T1000 (cell line): ENCODE data around the gene PATZ1.
"Not testable (repeated sequence)": the region's sequence is repeated elsewhere in the genome, so short reads cannot be mapped to it uniquely, and the experiment has no call there.

Source experiments
- DNase-seq: peaks from one replicate; lab custom pipeline; 2025; ENCODE audit warnings: mixed read lengths; lab: John Stamatoyannopoulos, UW

The PATZ1 gene, protein sequence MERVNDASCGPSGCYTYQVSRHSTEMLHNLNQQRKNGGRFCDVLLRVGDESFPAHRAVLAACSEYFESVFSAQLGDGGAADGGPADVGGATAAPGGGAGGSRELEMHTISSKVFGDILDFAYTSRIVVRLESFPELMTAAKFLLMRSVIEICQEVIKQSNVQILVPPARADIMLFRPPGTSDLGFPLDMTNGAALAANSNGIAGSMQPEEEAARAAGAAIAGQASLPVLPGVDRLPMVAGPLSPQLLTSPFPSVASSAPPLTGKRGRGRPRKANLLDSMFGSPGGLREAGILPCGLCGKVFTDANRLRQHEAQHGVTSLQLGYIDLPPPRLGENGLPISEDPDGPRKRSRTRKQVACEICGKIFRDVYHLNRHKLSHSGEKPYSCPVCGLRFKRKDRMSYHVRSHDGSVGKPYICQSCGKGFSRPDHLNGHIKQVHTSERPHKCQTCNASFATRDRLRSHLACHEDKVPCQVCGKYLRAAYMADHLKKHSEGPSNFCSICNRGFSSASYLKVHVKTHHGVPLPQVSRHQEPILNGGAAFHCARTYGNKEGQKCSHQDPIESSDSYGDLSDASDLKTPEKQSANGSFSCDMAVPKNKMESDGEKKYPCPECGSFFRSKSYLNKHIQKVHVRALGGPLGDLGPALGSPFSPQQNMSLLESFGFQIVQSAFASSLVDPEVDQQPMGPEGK

DNA sequence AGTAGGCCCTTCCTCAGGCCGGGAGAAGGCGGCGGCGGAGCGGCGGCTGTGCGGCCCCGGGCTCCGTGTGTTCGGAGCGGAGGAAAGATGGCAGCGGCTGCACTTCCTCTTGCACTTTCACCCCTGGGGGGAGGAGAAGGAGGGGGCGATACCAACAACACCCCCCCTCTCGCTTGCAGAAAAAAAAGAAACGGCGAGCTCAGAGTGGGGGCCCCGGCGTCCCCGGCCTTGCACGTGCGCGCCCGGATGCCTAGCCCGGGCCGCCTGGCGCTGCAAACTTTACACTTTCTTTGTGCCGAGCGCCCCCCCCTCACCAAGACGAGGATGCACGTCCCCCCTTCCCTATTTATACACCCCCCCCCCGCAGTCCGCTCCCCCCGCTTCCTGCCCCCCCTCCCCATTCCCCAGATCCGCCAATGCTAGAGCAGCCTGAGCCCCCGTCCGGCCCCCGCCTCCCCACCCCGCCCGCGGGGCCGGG, at the start of gene PATZ1:
TSS of gene PATZ1 (minus strand) at position 92 of the 478 bp plus-strand sequence. CDS start 744 bp downstream, outside the sequence.
- peak; percentile 49 for DNase-seq

DNA sequence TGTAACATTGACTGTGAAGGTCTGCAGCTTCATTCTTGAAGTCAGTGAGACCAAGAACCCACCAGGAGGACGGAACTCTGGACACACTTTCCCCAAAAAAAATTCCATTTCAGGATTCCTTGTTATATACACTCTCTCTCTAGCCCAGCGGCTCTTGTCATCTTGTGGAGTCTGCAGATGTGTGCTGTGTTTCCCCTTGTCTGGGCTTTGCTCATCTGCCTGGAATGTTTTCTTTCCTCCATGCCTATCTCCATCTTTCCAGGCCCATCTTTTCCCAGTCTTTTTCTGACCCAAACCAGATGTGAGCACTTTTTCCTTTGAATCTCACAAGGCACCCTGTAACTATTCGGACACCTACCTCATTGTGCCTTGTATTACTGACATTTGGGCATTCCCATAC, 48.2 kb upstream of the PATZ1 start:
- no peak for DNase-seq

DNA sequence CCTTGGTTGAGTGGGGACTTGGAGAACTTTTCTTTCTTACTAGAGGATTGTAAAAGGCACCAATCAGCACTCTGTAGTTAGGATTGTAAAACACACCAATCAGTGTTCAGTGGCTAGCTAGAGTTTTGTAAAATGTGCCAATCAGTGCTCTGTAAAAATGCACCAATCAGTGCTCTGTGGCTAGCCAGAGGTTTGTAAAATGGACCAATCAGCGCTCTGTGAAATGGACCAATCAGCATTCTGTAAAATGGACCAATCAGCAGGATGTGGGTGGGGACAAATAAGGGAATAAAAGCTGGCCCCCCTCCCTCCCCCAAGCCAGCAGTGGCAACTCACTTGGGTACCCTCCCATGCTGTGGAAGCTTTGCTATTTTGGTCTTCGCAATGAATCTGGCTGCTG, 47.7 kb upstream of the PATZ1 start:
- no peak for DNase-seq

DNA sequence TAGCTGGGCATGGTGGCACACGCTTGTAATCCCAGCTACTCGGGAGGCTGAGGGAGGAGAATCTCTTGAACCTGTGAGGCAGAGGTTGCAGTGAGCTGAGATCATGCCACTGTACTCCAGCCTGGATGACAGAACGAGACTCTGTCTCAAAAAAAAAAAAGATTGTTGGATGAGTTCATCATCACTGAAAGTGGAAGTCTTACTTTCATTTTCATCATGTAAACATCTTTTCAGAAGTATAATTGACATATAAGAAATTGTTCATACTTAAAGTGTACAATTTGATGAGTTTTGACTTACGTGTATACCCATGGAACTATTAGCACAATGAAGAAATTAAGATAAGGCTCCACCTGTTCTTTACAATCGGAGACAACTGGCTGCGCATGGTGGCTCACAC, 32.5 kb upstream of the PATZ1 start:
- DNase-seq = not testable (repeated sequence)

DNA sequence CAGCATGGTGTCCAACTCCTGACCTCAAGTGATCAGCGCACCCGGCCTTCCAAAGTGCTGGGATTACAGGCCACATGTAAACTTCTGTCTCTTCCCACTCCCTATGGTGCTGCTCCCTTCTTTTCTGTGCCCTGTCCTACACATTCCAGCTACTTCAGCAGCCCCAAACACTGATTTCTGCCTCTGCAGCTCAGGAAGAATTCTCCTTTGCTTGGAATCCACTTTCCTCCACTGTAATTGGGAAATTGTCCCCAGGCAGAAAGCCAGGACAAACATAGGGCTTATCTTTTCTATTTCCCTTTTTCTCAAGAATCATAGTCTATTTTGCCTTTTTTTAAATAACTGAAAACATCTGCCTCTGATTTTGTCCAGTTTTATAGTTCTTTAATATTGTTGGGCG, 32.0 kb upstream of the PATZ1 start:
- DNase-seq = no peak

DNA sequence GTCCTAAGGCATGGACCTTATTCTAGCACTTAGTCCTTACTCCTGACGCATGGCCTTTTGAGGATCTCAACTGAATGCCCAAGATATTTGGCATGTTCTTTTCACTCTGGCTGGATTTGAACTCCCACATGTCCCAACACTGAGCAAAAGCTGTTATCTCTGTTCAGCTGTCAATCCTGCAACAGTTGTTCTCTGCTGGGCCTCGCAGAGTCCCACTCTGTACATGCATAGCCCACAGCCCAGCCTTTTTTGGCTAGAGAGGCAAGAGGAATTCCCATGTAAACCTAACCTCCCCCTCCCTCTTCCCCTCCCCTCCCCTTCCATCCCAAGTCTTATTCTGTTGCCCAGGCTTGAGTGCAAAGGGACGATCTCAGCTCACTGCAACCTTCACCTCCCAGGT, 31.5 kb upstream of the PATZ1 start:
- no peak for DNase-seq

DNA sequence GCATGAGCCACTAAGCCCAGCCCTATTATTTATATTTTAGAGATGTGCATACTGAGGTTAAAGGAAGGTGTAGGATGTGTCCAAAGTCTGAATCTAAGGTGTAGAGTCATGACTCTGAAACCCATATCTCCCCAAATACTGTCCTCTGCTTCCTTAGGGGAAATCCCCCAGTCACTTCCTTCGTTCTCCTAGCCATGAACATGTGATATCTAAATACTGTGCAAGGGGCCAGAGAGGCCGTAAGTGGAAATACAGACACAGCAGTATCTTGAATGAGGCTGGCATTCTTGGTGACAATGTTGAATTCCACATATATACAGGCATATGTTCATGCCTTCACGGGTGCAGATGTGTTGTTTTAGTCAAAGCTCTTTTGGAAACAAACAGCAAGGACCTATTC, 21.3 kb upstream of the PATZ1 start:
- DNase-seq = no peak

DNA sequence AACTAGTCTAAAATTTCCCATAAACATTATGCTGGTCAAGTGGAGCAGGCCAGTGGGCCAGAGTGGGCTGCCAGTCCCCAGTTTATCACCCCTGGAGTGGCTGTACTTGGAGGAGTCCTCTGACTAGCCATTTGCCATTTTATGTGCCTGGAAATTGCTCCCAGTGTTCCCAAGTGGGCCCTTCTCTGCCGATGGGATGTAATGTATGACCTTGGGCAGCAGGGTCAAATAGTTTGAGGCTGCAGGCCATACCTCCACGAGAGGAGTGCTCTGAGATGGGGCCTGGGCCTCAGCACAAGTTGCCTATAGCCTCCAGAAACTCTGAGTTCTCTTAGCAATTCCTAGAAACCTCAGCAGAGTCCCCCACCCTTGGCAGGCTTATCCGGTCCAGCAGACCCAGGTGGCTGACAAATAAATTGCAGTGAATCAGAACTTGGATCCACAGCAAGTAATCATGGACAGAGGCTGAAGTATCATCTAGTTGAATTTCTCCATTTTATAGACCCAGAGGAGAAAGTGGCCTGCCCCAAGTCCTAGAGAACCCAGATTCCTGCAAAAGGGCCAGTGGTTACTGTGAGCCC, 17.8 kb upstream of the PATZ1 start:
- DNase-seq = no peak

DNA sequence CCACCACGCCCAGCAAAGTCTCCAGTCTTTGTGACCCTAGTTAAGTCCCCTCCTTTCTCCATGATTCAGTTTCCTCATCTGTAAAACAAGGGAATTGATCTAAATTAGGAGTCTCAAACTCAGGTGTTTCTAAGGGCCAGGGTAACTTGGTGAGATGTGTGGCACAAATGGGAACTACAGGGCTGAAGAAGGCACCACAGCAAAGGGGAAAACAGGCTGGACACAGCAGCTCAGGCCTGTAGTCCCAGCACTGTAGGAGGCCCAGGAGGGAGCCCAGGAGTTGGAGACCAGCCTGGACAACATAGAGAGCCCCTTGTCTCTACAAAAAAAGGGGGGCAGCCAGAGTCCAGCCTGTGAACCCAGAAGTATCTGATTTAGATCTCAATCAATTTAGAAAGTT, 15.6 kb upstream of the PATZ1 start:
- no peak for DNase-seq

DNA sequence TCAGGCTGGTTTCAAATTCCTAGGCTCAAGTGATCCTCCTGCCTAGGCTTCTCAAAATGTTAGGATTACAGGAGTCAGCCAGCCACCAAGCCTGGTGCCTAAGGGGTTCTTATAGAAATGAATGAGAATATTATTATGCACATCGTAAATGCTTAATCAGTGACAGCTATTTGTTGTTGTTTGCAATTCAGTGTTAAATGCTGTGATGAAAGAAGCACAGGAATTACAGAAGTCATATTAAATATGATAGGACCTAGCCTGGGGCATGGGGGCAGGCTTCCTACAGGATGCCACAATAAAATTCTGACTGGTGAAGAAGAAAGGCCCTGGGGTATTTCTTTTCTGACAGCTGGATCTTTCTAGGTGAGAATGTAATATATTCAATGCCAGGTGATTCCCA, 13.9 kb upstream of the PATZ1 start:
- DNase-seq = no peak

DNA sequence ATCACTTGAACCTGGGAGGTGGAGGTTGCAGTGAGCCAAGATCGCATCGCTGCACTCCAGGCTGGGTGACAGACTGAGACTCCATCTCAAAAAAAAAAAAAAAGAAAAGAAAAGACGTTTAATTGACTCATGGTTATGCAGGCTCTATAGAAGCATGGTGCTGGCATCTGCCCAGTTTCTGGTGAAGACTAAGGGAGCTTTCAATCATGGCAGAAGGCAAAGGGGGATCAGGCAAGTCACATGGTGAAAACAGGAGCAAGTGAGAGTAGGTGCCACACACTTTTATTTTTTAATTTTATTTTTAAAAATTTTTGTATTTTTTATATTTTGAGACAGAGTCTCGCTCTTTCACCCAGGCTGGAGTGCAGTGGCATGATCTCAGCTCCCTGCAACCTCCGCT, 8.4 kb upstream of the PATZ1 start:
- DNase-seq = no peak

DNA sequence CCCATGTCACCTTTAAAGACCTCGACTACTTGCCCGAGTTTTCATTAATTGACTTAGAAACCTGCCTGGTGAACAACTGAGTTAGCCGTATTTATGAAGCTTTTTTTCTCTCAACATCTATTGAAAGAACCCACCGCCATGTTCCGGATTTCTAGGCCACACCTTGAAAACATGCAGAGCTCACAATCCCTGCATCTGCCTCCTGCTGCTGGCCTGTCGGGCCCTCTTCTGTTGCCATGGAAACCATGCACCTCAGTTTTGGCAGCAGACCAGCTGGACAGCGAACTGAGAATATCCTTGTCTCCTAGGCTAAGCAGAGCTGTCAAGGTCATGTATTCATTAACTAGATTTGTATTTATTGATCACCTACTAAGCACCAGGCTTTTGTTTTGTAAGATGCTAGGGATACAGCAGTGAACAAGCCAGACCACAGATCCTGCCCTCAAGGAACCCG, 4.3 kb upstream of the PATZ1 start:
- DNase-seq = no peak

DNA sequence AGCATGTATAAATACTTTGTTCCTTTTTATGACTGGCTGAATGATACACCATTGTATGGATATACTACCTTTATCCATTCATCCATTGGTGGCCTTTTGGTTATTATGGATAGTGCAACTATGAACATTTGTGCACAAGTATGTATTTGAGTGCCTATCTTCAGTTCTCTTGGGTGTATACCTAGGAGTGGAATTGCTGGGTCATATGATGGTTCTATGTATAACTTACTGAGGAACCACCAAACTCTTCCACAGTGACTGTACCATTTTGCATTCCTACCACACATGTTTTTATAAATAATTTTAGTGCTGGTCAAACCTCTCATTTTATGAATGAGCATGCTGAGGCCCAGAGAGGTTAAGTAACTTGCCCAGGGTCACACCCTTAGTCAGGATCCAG, 3.8 kb upstream of the PATZ1 start:
- DNase-seq = no peak

DNA sequence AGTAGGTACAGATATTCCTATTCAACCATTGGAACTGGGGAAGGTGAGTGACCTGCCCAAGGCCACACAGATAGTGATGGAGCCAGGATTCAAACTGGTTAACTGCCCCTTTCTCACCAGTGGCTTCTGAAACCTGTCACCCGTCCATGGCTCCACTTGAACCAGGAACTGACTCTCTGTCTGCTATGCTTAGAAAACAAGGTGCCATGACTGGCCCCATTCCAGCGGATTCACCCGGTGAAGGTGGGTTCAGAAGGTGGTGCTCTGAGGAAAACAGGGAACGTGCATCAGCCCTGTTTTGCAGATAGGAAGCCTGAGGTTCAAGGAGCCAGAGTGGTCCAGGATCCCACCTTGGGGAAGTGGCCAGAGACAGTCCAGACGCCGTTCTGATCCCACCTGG, 2.6 kb upstream of the PATZ1 start:
- DNase-seq = no peak

DNA sequence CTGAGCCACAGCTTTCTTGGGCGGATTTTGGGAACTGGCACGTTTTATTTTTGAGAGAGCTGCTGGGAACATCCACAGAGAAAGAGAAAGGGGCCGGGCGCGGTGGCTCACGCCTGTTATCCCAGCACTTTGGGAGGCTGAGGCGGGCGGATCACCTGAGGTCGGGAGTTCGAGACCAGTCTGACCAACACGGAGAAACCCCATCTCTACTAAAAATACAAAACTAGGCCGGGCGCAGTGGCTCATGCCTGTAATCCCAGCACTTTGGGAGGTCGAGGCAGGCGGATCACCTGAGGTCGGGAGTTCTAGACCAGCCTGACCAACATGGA, 1.8 kb upstream of the PATZ1 start:
- DNase-seq = not testable (repeated sequence)

DNA sequence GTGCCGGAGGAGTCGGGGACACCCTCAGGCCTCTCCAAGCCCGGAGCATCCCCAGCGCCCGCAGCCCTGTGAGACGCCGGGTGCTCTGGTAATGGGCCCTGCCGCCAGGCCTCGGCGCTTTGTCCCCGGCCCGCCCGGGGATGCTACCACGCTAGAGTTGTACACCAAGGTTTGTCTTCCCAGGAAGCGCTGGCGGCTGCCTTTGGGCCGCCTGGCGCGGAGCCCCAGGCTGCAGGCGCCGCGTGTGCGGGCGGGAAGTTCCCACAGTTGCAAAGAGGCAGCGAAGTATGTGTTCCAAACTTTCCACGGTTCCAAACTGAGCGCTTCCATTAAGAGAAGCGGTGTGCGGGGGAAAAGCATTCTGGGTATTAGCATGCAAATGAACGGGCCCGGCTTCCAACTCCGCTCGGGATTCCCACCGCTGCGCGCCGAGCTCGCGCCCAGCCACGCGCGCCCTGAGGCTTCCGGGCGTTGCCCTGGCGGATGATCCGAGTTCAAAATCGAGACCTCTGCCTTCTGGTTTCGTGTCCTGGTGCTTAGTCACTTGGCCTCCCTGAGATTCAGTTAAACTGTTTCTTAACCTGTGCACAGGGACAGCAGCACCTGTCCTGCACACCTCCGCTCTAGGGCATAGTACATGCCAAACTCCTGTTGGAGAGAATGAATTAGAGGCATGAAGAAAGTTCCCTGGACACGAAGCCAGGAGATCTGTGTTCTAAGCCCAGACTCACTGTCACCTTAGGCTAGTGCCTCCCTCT, 1.3 kb upstream of the PATZ1 start:
- peak; percentile 23 for DNase-seq

DNA sequence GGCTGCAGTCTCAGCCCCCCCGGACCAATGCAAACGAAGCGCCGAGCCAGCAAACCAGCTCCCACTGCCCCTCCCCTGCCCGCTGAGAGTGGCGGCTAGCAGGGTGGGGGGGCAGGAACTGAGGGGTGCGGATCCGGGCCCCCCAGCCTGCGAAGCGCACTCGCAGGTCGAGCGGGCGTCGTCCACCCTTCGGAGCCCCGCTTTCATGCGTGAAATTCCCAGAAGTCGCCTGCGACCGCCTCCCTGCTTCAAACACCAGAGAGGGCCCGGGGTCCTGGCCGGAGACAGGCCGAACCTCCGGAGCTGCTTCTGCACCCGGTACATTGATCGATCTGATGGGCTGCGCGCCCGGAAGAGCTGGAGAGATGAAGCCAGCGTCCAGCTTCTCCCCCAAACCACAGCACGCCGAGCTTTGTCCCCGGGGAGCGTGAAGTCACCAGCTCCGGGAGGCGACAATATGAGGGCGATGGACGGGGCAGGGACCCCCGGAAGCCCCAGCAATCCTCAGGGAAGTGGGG, 646 bp upstream of the PATZ1 start:
- peak; percentile 37 for DNase-seq

DNA sequence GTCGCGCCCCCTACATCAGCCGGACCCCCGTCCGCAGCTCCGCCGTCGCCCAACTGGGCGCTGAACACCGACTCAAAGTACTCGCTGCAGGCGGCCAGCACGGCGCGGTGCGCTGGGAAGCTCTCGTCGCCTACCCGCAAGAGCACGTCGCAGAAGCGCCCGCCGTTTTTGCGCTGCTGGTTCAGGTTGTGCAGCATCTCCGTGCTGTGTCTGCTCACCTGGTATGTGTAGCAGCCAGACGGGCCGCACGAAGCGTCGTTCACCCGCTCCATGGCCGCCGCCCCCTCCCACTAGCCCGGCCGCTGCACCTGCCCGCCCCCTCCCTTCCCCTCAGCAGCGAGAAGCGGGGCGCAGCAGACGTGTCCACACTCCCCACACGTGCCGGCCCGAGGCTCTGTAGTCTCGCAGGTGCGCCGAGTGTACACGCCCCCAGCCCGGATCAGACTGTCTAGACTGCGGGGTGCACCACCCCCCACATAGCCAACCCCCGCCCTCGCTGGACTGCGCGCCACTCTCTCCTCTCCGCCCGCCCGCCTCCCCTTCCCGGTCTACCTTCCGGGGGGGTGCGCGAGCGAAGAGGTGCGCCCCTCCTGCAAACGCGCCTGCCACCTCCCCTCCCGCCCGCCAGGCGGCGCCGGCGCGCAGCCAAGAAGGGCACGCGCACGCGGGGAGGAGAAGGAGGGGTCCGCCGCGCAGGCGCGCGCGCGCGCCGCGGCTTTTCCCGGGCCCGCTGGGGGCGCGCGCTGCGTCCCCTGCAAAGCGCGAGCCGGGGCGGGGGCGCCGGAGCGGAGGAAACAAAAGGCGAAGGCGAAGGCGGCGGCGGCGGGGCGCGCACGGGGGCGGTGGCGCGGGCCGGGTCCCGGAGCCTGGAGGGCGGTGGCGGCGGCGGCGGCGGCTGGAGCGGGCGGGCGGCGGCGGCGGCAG, 553 bp downstream of the PATZ1 start:
- peak; percentile 62 for DNase-seq

DNA sequence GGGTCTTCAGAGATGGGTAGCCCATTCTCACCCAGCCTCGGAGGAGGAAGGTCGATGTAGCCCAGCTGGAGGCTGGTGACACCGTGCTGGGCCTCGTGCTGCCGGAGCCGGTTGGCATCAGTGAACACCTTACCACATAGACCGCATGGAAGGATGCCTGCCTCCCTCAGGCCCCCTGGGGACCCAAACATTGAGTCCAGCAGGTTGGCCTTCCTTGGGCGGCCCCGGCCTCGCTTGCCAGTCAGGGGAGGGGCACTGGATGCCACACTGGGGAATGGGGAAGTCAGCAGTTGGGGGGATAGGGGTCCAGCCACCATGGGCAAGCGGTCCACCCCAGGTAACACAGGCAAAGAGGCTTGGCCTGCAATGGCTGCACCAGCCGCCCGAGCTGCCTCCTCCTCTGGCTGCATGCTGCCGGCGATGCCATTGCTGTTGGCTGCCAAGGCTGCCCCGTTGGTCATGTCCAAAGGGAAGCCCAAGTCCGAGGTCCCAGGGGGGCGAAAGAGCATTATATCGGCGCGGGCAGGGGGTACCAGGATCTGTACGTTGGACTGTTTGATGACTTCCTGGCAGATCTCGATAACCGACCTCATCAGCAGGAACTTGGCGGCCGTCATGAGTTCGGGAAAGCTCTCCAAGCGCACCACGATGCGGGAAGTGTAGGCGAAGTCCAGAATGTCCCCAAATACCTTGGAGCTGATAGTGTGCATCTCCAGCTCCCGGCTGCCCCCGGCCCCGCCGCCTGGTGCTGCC, 1.4 kb downstream of the PATZ1 start:
- DNase-seq = no peak

DNA sequence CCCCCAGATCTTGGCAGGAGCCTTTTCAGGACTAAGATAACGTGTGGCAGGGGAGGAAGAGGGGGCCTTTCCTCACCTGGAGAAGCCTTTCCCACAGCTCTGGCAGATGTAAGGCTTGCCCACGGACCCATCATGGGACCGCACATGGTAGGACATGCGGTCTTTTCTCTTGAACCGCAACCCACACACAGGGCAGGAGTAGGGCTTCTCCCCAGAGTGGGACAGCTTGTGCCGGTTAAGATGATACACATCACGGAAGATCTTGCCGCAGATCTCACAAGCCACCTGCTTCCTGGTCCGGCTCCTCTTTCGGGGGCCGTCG, 1.9 kb downstream of the PATZ1 start:
- no peak for DNase-seq
